ENCODE data around the gene SHISA4.

DNA sequence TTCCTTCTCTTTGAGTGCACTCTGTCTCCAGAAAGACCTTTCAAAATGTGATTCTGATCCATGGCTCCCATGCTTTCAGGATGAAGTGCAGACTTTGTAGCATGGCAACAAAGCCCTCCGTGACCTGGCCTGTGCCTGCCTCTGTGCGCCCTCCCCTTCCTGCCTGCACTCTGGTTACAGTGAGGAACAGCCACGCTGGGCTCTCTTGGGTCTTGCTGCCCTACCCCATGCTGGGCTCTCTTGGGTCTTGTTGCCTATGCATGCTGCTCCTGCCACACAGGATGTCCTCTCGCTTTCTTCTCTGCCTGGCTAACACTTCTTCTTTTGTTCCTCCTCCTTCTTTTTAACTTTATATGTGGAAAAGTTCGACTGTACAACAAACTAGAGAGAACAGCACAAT lies 29.6 kb downstream of the SHISA4 start:
- TF ChIP-seq POLR2A (IDR thresholded peaks at IDR 0.05; ENCODE audit: low read depth, low read length): no peak
- no peak for TF ChIP-seq TAF1 (IDR thresholded peaks at IDR 0.05; ENCODE audit: borderline replicate concordance, low read depth, low read length)
- TF ChIP-seq POLR2AphosphoS5 (IDR thresholded peaks at IDR 0.05; ENCODE audit: low read depth, low read length): no peak

Data from GM12892 (cell line).